ENCODE measurements around the gene SNED1. TPM values are rescaled to one million over a fixed set of nuclear protein-coding genes. Genes with fewer than 3 reads are reported as not detected.

SNED1 gene
- total and polyA plus RNA-seq, 9 of the 15 experiments (the other 6 are each of a cell fraction or from before 2014, with no cell fraction given): 0.03 to 0.07 (median 0.05) TPM; not detected in 5

GRCh38 chr2:240962300-240963064, 35.9 kb upstream of the SNED1 start:
- H3K36me3 ChIP-seq (ENCODE audit: control insufficient read depth, insufficient read depth, low read length): no peaks in the 10 kb centered on the region
- no peaks in the 10 kb centered on the region for H4K20me1 ChIP-seq (replicated peaks; ENCODE audit: control insufficient read depth, insufficient read depth, low read length)
- intact Hi-C loops (cut with micrococcal nuclease) (no loop called here), in situ Hi-C loops (cut with MboI) (no loop called here)
- H3K79me2 ChIP-seq (ENCODE audit: control insufficient read depth, insufficient read depth, low read length): no peaks in the 10 kb centered on the region
- H3K9me3 ChIP-seq (replicated peaks; ENCODE audit: control insufficient read depth, insufficient read depth, low read depth, low read length): no peaks in the 10 kb centered on the region
- 8% methylated on average over 22 of the region's 29 CpGs for WGBS (ENCODE audit: insufficient coverage, low coverage, missing lambda C conversion rate)
- BruUV-seq (replicated peaks): no TSS peak
- POLR2A ChIA-PET: interaction anchor here (0.6 kb wide), 1 partner anchor 40 kb away, joined by 3 read pairs; no protein-coding TSS in a partner anchor
- no peak overlapping the region for H3K27ac ChIP-seq (ENCODE audit: extremely low read depth, low read depth, low read length)
- H2AFZ ChIP-seq (ENCODE audit: low read depth, low read length): no peak overlapping the region
- no peak overlapping the region for H3K4me3 ChIP-seq
- no peaks in the 10 kb centered on the region for H3K9me1 ChIP-seq (ENCODE audit: control insufficient read depth, insufficient read depth, low read length)
- no peak for ATAC-seq
- H3K4me2 ChIP-seq (ENCODE audit: insufficient read depth, low read length): no peak overlapping the region
- H3K27me3 ChIP-seq (ENCODE audit: control insufficient read depth in 2 of 2, insufficient read depth in 2 of 2, low read length in 2 of 2): peaks cover 0 to 36% of the 10 kb centered on the region in 2 experiments; a peak in 2 of 5 replicates
- FAIRE-seq: no peak
- H3K4me1 ChIP-seq (replicated peaks in 1 of 2; ENCODE audit: control insufficient read depth in 2 of 2, insufficient read depth in 2 of 2, low read length in 2 of 2): peaks cover 0 to 13% of the 10 kb centered on the region in 2 experiments; a peak in 1 of 5 replicates
- no peak overlapping the region for H3K9ac ChIP-seq (ENCODE audit: insufficient read depth in 1 of 2, low read depth in 2 of 2, low read length in 2 of 2)
- CTCF ChIA-PET (ENCODE audit: low intra/inter-chr PET ratio): no interaction called here
- DNase-seq (ENCODE audit: extremely low read depth in 1 of 4, low spot score in 3 of 4): no peak
- 0 out of 2 replicates have a peak, but pooled peaks have one; percentile 30 for TF ChIP-seq C11orf30 (IDR thresholded peaks at IDR 0.05; ENCODE audit: low read depth)
- TF ChIP-seq ZNF57 (CRISPR knock-in tag; IDR thresholded peaks at IDR 0.05): no peak
- TF ChIP-seq CHCHD3 (CRISPR knock-in tag; IDR thresholded peaks at IDR 0.05): no peak
- no peak for TF ChIP-seq DDX20 (tag; IDR thresholded peaks at IDR 0.05; ENCODE audit: low read depth)
- TF ChIP-seq SETDB1 (IDR thresholded peaks at IDR 0.05; ENCODE audit: low read length): no peak
- TF ChIP-seq JUN (IDR thresholded peaks at IDR 0.05; ENCODE audit: borderline replicate concordance, low read depth, low read length): no peak
- TF ChIP-seq JUN (CRISPR knock-in tag; IDR thresholded peaks at IDR 0.05; ENCODE audit: borderline replicate concordance): no peak
- TF ChIP-seq, protein P1, sequence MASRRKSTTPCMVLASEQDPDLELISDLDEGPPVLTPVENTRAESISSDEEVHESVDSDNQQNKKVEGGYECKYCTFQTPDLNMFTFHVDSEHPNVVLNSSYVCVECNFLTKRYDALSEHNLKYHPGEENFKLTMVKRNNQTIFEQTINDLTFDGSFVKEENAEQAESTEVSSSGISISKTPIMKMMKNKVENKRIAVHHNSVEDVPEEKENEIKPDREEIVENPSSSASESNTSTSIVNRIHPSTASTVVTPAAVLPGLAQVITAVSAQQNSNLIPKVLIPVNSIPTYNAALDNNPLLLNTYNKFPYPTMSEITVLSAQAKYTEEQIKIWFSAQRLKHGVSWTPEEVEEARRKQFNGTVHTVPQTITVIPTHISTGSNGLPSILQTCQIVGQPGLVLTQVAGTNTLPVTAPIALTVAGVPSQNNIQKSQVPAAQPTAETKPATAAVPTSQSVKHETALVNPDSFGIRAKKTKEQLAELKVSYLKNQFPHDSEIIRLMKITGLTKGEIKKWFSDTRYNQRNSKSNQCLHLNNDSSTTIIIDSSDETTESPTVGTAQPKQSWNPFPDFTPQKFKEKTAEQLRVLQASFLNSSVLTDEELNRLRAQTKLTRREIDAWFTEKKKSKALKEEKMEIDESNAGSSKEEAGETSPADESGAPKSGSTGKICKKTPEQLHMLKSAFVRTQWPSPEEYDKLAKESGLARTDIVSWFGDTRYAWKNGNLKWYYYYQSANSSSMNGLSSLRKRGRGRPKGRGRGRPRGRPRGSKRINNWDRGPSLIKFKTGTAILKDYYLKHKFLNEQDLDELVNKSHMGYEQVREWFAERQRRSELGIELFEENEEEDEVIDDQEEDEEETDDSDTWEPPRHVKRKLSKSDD (conservative IDR thresholded peaks at IDR 0.05; ENCODE audit: low read length): no peak
- TF ChIP-seq ZNF316 (IDR thresholded peaks at IDR 0.05): peak; percentile 39; the same call in 1 of the 2 replicates
- no peak for TF ChIP-seq ETS1 (conservative IDR thresholded peaks at IDR 0.05; ENCODE audit: control insufficient read depth, low read depth, low read length)
- TF ChIP-seq, protein P2, sequence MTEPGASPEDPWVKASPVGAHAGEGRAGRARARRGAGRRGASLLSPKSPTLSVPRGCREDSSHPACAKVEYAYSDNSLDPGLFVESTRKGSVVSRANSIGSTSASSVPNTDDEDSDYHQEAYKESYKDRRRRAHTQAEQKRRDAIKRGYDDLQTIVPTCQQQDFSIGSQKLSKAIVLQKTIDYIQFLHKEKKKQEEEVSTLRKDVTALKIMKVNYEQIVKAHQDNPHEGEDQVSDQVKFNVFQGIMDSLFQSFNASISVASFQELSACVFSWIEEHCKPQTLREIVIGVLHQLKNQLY (CRISPR knock-in tag; conservative IDR thresholded peaks at IDR 0.05): no peak
- TF ChIP-seq MAFK (IDR thresholded peaks at IDR 0.05; ENCODE audit: low read length): peak; percentile 28; the same call in 1 of the 2 replicates
- TF ChIP-seq EP400 (IDR thresholded peaks at IDR 0.05): no peak
- TF ChIP-seq NONO (IDR thresholded peaks at IDR 0.05; ENCODE audit: low read depth in 2 of 2, low read length in 1 of 2): no peak
- TF ChIP-seq NUFIP1 (IDR thresholded peaks at IDR 0.05; ENCODE audit: partially characterized antibody): no peak
- TF ChIP-seq ELF2 (CRISPR knock-in tag; IDR thresholded peaks at IDR 0.05): no peak
- no peak for TF ChIP-seq NCOR1 (IDR thresholded peaks at IDR 0.05)
